ENCODE results near the gene GPC3. TPM values are rescaled to one million over a fixed set of nuclear protein-coding genes. Genes with fewer than 3 reads are reported as not detected.

GPC3 gene
- total and polyA plus RNA-seq, 2 of the 4 experiments (the other 2 are of a cell fraction), result not detected

DNA sequence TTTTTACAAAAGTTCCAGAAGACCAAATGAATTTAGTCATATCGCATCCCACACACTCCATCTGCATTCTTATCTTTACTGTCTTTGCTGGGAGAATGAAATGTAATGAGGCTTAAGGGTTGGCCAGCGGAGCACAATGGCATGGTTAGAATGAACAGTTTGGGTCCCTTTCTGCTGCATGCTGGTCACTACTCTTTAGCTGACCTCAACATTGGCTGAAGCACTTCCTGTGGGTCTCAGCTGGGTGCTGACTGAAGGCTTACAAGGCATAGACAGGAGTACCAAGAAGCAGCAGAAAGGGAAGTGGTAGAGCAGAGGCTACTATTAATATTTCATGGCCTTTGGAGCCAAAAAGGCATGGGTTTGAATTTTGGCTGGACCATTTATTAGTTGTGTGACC, 410.7 kb downstream of the GPC3 start:
- no peak for TF ChIP-seq RCOR1 (IDR thresholded peaks at IDR 0.05; ENCODE audit: insufficient replicate concordance, low read length)
- TF ChIP-seq, protein P1, sequence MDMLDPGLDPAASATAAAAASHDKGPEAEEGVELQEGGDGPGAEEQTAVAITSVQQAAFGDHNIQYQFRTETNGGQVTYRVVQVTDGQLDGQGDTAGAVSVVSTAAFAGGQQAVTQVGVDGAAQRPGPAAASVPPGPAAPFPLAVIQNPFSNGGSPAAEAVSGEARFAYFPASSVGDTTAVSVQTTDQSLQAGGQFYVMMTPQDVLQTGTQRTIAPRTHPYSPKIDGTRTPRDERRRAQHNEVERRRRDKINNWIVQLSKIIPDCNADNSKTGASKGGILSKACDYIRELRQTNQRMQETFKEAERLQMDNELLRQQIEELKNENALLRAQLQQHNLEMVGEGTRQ (IDR thresholded peaks at IDR 0.05; ENCODE audit: low read depth, low read length), result no peak
- TF ChIP-seq, protein P2, sequence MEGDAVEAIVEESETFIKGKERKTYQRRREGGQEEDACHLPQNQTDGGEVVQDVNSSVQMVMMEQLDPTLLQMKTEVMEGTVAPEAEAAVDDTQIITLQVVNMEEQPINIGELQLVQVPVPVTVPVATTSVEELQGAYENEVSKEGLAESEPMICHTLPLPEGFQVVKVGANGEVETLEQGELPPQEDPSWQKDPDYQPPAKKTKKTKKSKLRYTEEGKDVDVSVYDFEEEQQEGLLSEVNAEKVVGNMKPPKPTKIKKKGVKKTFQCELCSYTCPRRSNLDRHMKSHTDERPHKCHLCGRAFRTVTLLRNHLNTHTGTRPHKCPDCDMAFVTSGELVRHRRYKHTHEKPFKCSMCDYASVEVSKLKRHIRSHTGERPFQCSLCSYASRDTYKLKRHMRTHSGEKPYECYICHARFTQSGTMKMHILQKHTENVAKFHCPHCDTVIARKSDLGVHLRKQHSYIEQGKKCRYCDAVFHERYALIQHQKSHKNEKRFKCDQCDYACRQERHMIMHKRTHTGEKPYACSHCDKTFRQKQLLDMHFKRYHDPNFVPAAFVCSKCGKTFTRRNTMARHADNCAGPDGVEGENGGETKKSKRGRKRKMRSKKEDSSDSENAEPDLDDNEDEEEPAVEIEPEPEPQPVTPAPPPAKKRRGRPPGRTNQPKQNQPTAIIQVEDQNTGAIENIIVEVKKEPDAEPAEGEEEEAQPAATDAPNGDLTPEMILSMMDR (conservative IDR thresholded peaks at IDR 0.05; ENCODE audit: low read depth, low read length), result no peak
- no peak for TF ChIP-seq MXI1 (IDR thresholded peaks at IDR 0.05; ENCODE audit: borderline replicate concordance, low read depth, low read length)
- TF ChIP-seq NFE2L2 (IDR thresholded peaks at IDR 0.05; ENCODE audit: low read depth, low read length), result no peak

More for the DNA sequence above, 410.7 kb downstream of the GPC3 start:
- CTCF ChIA-PET, result no interaction called here
- Histone ChIP-seq H3K27ac (ENCODE audit: insufficient read depth, low read length) (no peak overlapping the region), H4K5ac (ENCODE audit: low read depth, low read length) (no peak overlapping the region), H2BK120ac (ENCODE audit: low read depth, low read length) (no peak overlapping the region), H2AK9ac (replicated peaks; ENCODE audit: low read depth, low read length, poor library complexity) (no peak overlapping the region), H3K79me1 (ENCODE audit: low read depth in 1 of 2, low read length in 2 of 2) (no peaks in the 10 kb centered on the region), H3K4ac (ENCODE audit: low read depth, low read length) (no peak overlapping the region), H3K9ac (ENCODE audit: low read depth, low read length) (no peak overlapping the region), H2AFZ (replicated peaks; ENCODE audit: low read length, poor library complexity) (no peak overlapping the region), H3K4me2 (ENCODE audit: low read depth, low read length) (no peak overlapping the region), H4K20me1 (ENCODE audit: insufficient read depth, low read length) (no peaks in the 10 kb centered on the region), H3K14ac (replicated peaks; ENCODE audit: low read depth, low read length) (no peak overlapping the region), H3K27me3 (ENCODE audit: control insufficient read depth, insufficient read depth, low read length) (no peaks in the 10 kb centered on the region), H2AK5ac (ENCODE audit: low read depth, low read length) (no peak overlapping the region), H3K4me1 (ENCODE audit: control insufficient read depth, insufficient read depth, low read length) (no peaks in the 10 kb centered on the region), H4K8ac (ENCODE audit: low read depth in 2 of 2, low read length in 2 of 2) (no peak overlapping the region), H3K23ac (ENCODE audit: low read depth, low read length) (no peak overlapping the region), H3K4me3 (ENCODE audit: insufficient read depth, low read depth, low read length) (no peak overlapping the region), H3K9me3 (ENCODE audit: control insufficient read depth, insufficient read depth, low read length) (no peaks in the 10 kb centered on the region), H3K56ac (ENCODE audit: extremely low read depth, insufficient read depth, low read length) (no peak overlapping the region), H3K36me3 (ENCODE audit: control insufficient read depth, insufficient read depth, low read length) (no peaks in the 10 kb centered on the region), H2BK15ac (ENCODE audit: low read depth, low read length) (no peak overlapping the region), H3K9me1 (ENCODE audit: insufficient read depth, low read length) (no peaks in the 10 kb centered on the region), H3K18ac (ENCODE audit: low read depth, low read length) (no peak overlapping the region), H2BK20ac (ENCODE audit: low read depth, low read length) (no peak overlapping the region), H4K91ac (ENCODE audit: insufficient read depth, low read depth, low read length) (no peak overlapping the region), H2BK5ac (ENCODE audit: low read depth, low read length, poor library complexity, severe bottlenecking) (no peak overlapping the region)
- no TSS peak for BruUV-seq (replicated peaks)
- intact Hi-C loops (cut with micrococcal nuclease) (no loop called here), dilution Hi-C loops (cut with HindIII; ENCODE audit: low sequenced_read_pairs, unreplicated experiment) (no loop called here), in situ Hi-C loops (cut with MboI; ENCODE audit: low sequenced_read_pairs) (no loop called here)
- no peak for ATAC-seq (ENCODE audit: low read depth)
- POLR2A ChIA-PET (ENCODE audit: unreplicated experiment), result no interaction called here
- DNase-seq, result no peak
- WGBS, 2 experiments (ENCODE audit: extremely low coverage in 2 of 2, insufficient read length in 1 of 2), result no CpG with 5 or more reads among the region's 2 CpGs

All from IMR-90 (cell line).